Activated naive CD8-positive, alpha-beta T cell (primary cell): Measurements from ENCODE around the gene TAL2.
"Not testable (repeated sequence)": the region's sequence is repeated elsewhere in the genome, so short reads cannot be mapped to it uniquely, and the experiment has no call there.

Experiments used
- H3K27ac Mint-ChIP-seq: one replicate; pipeline ENCODE4 v1.8.0; 2021; ENCODE audit warnings: mixed read lengths
- H3K27me3 Mint-ChIP-seq: one replicate; pipeline ENCODE4 v1.8.0; 2021; ENCODE audit warnings: mixed read lengths
- H3K36me3 Mint-ChIP-seq: one replicate; pipeline ENCODE4 v1.8.0; 2021; ENCODE audit warnings: mixed read lengths
- H3K4me1 Mint-ChIP-seq: one replicate; pipeline ENCODE4 v1.8.0; 2021; ENCODE audit warnings: low read depth, mixed read lengths
- H3K4me3 Mint-ChIP-seq: one replicate; pipeline ENCODE4 v1.8.0; 2021; ENCODE audit warnings: mild to moderate bottlenecking, mixed read lengths
- H3K9me3 Mint-ChIP-seq: one replicate; pipeline ENCODE4 v1.8.0; 2021; ENCODE audit warnings: low read depth, mixed read lengths

TAL2 gene

GRCh38 chr9:105690742-105691141 lies 28.5 kb downstream of the TAL2 start:
- Mint-ChIP-seq H3K27me3 (peaks cover 24% of the 10 kb centered on the region), H3K9me3 (no peaks in the 10 kb centered on the region), H3K36me3 (no peaks in the 10 kb centered on the region), H3K4me3 (no peak overlapping the region), H3K27ac (no peak overlapping the region), H3K4me1 (peaks cover 15% of the 10 kb centered on the region)

GRCh38 chr9:105693435-105694189 lies 31.4 kb downstream of the TAL2 start:
- Mint-ChIP-seq H3K4me3 (peak overlapping the region; percentile 90), H3K27me3 (peaks cover 17% of the 10 kb centered on the region), H3K9me3 (no peaks in the 10 kb centered on the region), H3K27ac (peak overlapping the region; percentile 42), H3K36me3 (peaks cover 2% of the 10 kb centered on the region), H3K4me1 (peaks cover 27% of the 10 kb centered on the region)

GRCh38 chr9:105694190-105694847 lies 32.1 kb downstream of the TAL2 start, which contains the start of gene TMEM38B:
TSS of gene TMEM38B (plus strand) at chr9:105694541. CDS start at chr9:105694661, 120 bp downstream.
- peak within 1 kb of the TSS; percentile 59 for H3K27ac Mint-ChIP-seq
- H3K9me3 Mint-ChIP-seq, result no peaks in the 10 kb centered on the region
- peaks cover 2% of the 10 kb centered on the region for H3K36me3 Mint-ChIP-seq
- peaks cover 16% of the 10 kb centered on the region for H3K27me3 Mint-ChIP-seq
- H3K4me1 Mint-ChIP-seq, result peaks cover 34% of the 10 kb centered on the region
- peak within 1 kb of the TSS; percentile 90 for H3K4me3 Mint-ChIP-seq

GRCh38 chr9:105694848-105695581 lies 32.8 kb downstream of the TAL2 start:
- Mint-ChIP-seq H3K9me3 (no peaks in the 10 kb centered on the region), H3K4me1 (peaks cover 38% of the 10 kb centered on the region), H3K27me3 (peaks cover 15% of the 10 kb centered on the region)

GRCh38 chr9:105696219-105696793 lies 34.0 kb downstream of the TAL2 start:
- peaks cover 42% of the 10 kb centered on the region for H3K4me1 Mint-ChIP-seq
- H3K36me3 Mint-ChIP-seq, result peaks cover 2% of the 10 kb centered on the region
- H3K9me3 Mint-ChIP-seq, result no peaks in the 10 kb centered on the region
- peaks cover 10% of the 10 kb centered on the region for H3K27me3 Mint-ChIP-seq
- peak overlapping the region; percentile 90 for H3K4me3 Mint-ChIP-seq
- H3K27ac Mint-ChIP-seq, result no peak overlapping the region

More at GRCh38 chr9:105694848-105695581, 32.8 kb downstream of the TAL2 start:
- Mint-ChIP-seq H3K27ac (peak overlapping the region; percentile 59), H3K36me3 (peaks cover 2% of the 10 kb centered on the region), H3K4me3 (peak overlapping the region; percentile 90)

- Mint-ChIP-seq H3K4me1 (peaks cover 45% of the 10 kb centered on the region), H3K36me3 (peaks cover 2% of the 10 kb centered on the region), H3K27ac (no peak overlapping the region), H3K27me3 (peaks cover 5% of the 10 kb centered on the region), H3K9me3 (no peaks in the 10 kb centered on the region), H3K4me3 (no peak overlapping the region)
These were observed 35.6 kb downstream of the TAL2 start for GRCh38 chr9:105697871-105698270.

- H3K9me3 Mint-ChIP-seq, result no peaks in the 10 kb centered on the region
- H3K36me3 Mint-ChIP-seq, result peaks cover 2% of the 10 kb centered on the region
- H3K27ac Mint-ChIP-seq, result no peak overlapping the region
- peaks cover 4% of the 10 kb centered on the region for H3K27me3 Mint-ChIP-seq
- H3K4me1 Mint-ChIP-seq, result peaks cover 43% of the 10 kb centered on the region
- H3K4me3 Mint-ChIP-seq, result no peak overlapping the region
These were observed 36.2 kb downstream of the TAL2 start for GRCh38 chr9:105698348-105698870.

- H3K27me3 Mint-ChIP-seq, result no peaks in the 10 kb centered on the region
- no peak overlapping the region for H3K4me3 Mint-ChIP-seq
- H3K36me3 Mint-ChIP-seq, result peaks cover 2% of the 10 kb centered on the region
- no peak overlapping the region for H3K27ac Mint-ChIP-seq
- H3K9me3 Mint-ChIP-seq, result no peaks in the 10 kb centered on the region
- H3K4me1 Mint-ChIP-seq, result peaks cover 31% of the 10 kb centered on the region
These were observed 38.4 kb downstream of the TAL2 start for GRCh38 chr9:105700668-105701067.

- H3K36me3 Mint-ChIP-seq, result peaks cover 3% of the 10 kb centered on the region
- H3K4me1 Mint-ChIP-seq, result peaks cover 27% of the 10 kb centered on the region
- no peak overlapping the region for H3K4me3 Mint-ChIP-seq
- no peaks in the 10 kb centered on the region for H3K9me3 Mint-ChIP-seq
- no peaks in the 10 kb centered on the region for H3K27me3 Mint-ChIP-seq
- no peak overlapping the region for H3K27ac Mint-ChIP-seq
These were observed 38.9 kb downstream of the TAL2 start for GRCh38 chr9:105701145-105701544.

GRCh38 chr9:105702207-105702606 lies 40.0 kb downstream of the TAL2 start:
- no peaks in the 10 kb centered on the region for H3K27me3 Mint-ChIP-seq
- H3K36me3 Mint-ChIP-seq, result peaks cover 3% of the 10 kb centered on the region
- no peaks in the 10 kb centered on the region for H3K9me3 Mint-ChIP-seq
- H3K4me3 Mint-ChIP-seq, result no peak overlapping the region
- no peak overlapping the region for H3K27ac Mint-ChIP-seq
- H3K4me1 Mint-ChIP-seq, result peaks cover 25% of the 10 kb centered on the region

GRCh38 chr9:105703638-105704037 lies 41.4 kb downstream of the TAL2 start:
- peaks cover 28% of the 10 kb centered on the region for H3K4me1 Mint-ChIP-seq
- H3K9me3 Mint-ChIP-seq, H3K36me3 Mint-ChIP-seq, H3K4me3 Mint-ChIP-seq, H3K27ac Mint-ChIP-seq, H3K27me3 Mint-ChIP-seq: not testable (repeated sequence)

- Mint-ChIP-seq H3K27ac (no peak overlapping the region), H3K36me3 (peaks cover 10% of the 10 kb centered on the region), H3K4me3 (no peak overlapping the region), H3K27me3 (no peaks in the 10 kb centered on the region), H3K4me1 (peaks cover 17% of the 10 kb centered on the region), H3K9me3 (no peaks in the 10 kb centered on the region)
These were observed 43.9 kb downstream of the TAL2 start for GRCh38 chr9:105706156-105706555.

GRCh38 chr9:105708405-105708804 lies 46.1 kb downstream of the TAL2 start:
- H3K27me3 Mint-ChIP-seq, result no peaks in the 10 kb centered on the region
- H3K4me3 Mint-ChIP-seq, result no peak overlapping the region
- peaks cover 13% of the 10 kb centered on the region for H3K4me1 Mint-ChIP-seq
- peaks cover 10% of the 10 kb centered on the region for H3K36me3 Mint-ChIP-seq
- H3K9me3 Mint-ChIP-seq, result no peaks in the 10 kb centered on the region
- peak overlapping the region; percentile 30 for H3K27ac Mint-ChIP-seq

- H3K27me3 Mint-ChIP-seq, result no peaks in the 10 kb centered on the region
- no peak overlapping the region for H3K27ac Mint-ChIP-seq
- no peaks in the 10 kb centered on the region for H3K9me3 Mint-ChIP-seq
- H3K4me1 Mint-ChIP-seq, result peaks cover 13% of the 10 kb centered on the region
- H3K36me3 Mint-ChIP-seq, result peaks cover 12% of the 10 kb centered on the region
- H3K4me3 Mint-ChIP-seq, result no peak overlapping the region
These were observed 48.4 kb downstream of the TAL2 start for GRCh38 chr9:105710638-105711037.
